Lung (tissue), 12 donors: ENCODE data around the gene SF3B2. TPM values are rescaled to one million over a fixed set of nuclear protein-coding genes. Genes with fewer than 3 reads are reported as not detected.
"Not testable (repeated sequence)": the region's sequence is repeated elsewhere in the genome, so short reads cannot be mapped to it uniquely, and the experiment has no call there.

Experiments
- ATAC-seq: fragments of 200-7000 bp; cut with Tn5 transposase; one replicate; pipeline ENCODE4 v1.9.1; 2020; ENCODE audit warnings: moderate number of reproducible peaks; ENCODE audit not compliant: insufficient read depth, low FRiP score
- DNase-seq, 3 donors: peaks; one replicate each; pipeline ENCODE4 v3.0.0-alpha.2; 2013 to 2017
- H3K27ac ChIP-seq, 2 donors: one replicate each; pipeline ENCODE4 v1.5.1; 2013; ENCODE audit warnings: mild to moderate bottlenecking in 2 of 2, moderate library complexity in 2 of 2, control low read depth in 1 of 2, inconsistent platforms in 1 of 2, low read depth in 1 of 2, low read length in 1 of 2
- H3K27me3 ChIP-seq, 3 donors: one replicate each; pipeline ENCODE4 v1.5.1; 2013; ENCODE audit warnings: low read length in 2 of 3; ENCODE audit not compliant: control insufficient read depth in 3 of 3, insufficient read depth in 3 of 3
- H3K36me3 ChIP-seq, 4 donors: one replicate each; pipeline ENCODE4 v1.5.1; 2013; ENCODE audit warnings: low read length in 4 of 4, mild to moderate bottlenecking in 1 of 4, moderate library complexity in 1 of 4; ENCODE audit not compliant: control insufficient read depth in 4 of 4, insufficient read depth in 4 of 4
- H3K4me1 ChIP-seq, 5 donors: one replicate each; pipeline ENCODE4 v1.5.1; 2013; ENCODE audit warnings: low read length in 5 of 5, mild to moderate bottlenecking in 2 of 5, moderate library complexity in 1 of 5; ENCODE audit not compliant: control insufficient read depth in 5 of 5, insufficient read depth in 5 of 5
- H3K4me3 ChIP-seq: one replicate; pipeline ENCODE4 v1.5.1; 2013; ENCODE audit warnings: mild to moderate bottlenecking, control low read depth, moderate library complexity
- H3K9ac ChIP-seq, 2 donors: one replicate each; pipeline ENCODE4 v1.5.1; 2013; ENCODE audit warnings: low read length in 2 of 2, control low read depth in 1 of 2; ENCODE audit not compliant: insufficient read depth in 1 of 2
- H3K9me3 ChIP-seq, 4 donors: one replicate each; pipeline ENCODE4 v1.5.1; 2013; ENCODE audit warnings: low read length in 3 of 4, mild to moderate bottlenecking in 1 of 4, moderate library complexity in 1 of 4; ENCODE audit not compliant: control insufficient read depth in 4 of 4, insufficient read depth in 3 of 4
- CTCF ChIP-seq: IDR thresholded peaks from 2 replicates; pipeline ENCODE4 v1.5.1; 2012; ENCODE audit warnings: mild to moderate bottlenecking; ENCODE audit errors: control extremely low read depth, extremely low read depth
- WGBS, 2 donors: extraction: QIAGEN DNeasy Blood & Tissue Kit; methylation state at CpG; one replicate each; pipeline ENCODE4 v1.1.7; 2013; 5-methylcytosine and 5-hydroxymethylcytosine counted together
- polyA plus RNA-seq, 2 donors: library from polyadenylated mRNA; stranded (reverse); fragments of 200-250 nt; gene quantifications; one replicate each; pipeline ENCODE4 v1.2.1, GENCODE V29; 2013
- total RNA-seq, 2 donors: library from RNA; depleted of rRNA in 1 of 2; stranded (reverse); fragments of >200 nt in 1 of 2; gene quantifications; one replicate each; pipeline ENCODE4 v1.2.1, GENCODE V29; 2014 to 2021
- donor health status: control.
- donor health status: control.
- donor health status: Bipolar disorder and iron deficiency.
- donor health status: healthy.
- donor health status: DM: yes; HTN: yes; CAD: no.

SF3B2 gene
- total and polyA plus RNA-seq, 4 donors: 78.0 to 187 (median 134) TPM

- TF ChIP-seq CTCF: peak; percentile 84
- Histone ChIP-seq H3K9me3 (no peaks in the 10 kb centered on the region), H3K36me3 (no peaks in the 10 kb centered on the region), H3K27me3 (peaks cover 0 to 5% (median 0%) of the 10 kb centered on the region in 3 donors), H3K9ac (peak overlapping the region in 1 of 2 donors; percentile 23), H3K4me3 (no peak overlapping the region), H3K4me1 (peaks cover 0 to 5% (median 0%) of the 10 kb centered on the region in 5 donors), H3K27ac (no peak overlapping the region)
- ATAC-seq: peak; percentile 87
- 20% methylated on average over 46 of the region's 46 CpGs for WGBS, 2 donors
- DNase-seq: peak; percentile 46 to 63 (median 58)
These were observed 29.6 kb upstream of the SF3B2 start for GRCh38 chr11:66022401-66023185.

- DNase-seq, H3K4me1 ChIP-seq, H3K36me3 ChIP-seq, H3K9me3 ChIP-seq, ATAC-seq, H3K27ac ChIP-seq, H3K9ac ChIP-seq, H3K27me3 ChIP-seq, H3K4me3 ChIP-seq: not testable (repeated sequence)
- 68 to 96% methylated on average over 5 of the region's 5 CpGs for WGBS, 2 donors
These were observed 29.1 kb upstream of the SF3B2 start for GRCh38 chr11:66023186-66023440.

DNA sequence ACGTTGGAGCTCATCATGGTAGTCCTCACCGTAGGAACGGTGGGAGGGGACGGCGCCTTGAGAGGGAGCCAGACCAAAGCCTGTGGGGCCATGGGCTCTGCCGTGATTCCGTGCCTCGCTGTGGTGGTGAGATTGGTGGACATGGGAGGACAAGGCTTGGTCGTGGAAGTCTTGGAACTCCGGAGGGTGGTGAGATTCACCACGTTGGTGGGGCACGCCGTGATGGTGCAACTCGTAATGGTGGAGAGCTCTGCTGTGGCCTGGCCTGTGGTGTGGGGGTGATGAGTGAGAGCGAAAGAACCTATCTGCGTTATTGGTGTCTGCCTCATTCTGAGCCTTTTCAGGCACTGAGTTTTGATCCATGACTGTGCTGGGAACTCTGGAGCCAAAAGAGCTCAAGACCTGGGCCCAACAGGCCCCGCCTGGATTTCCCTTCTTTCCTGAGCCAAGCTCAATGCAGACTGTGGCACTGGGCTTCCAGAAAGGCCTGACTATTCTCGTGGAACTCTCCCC, 26.1 kb upstream of the SF3B2 start, which contains the start of gene CATSPER1:
Gene CATSPER1, minus strand, starts transcription at position 463 of the 513 bp plus-strand sequence. Its CDS starts 100 bp downstream, at position 363.
- no peak for TF ChIP-seq CTCF
- Histone ChIP-seq H3K27me3 (peaks cover 0 to 5% (median 0%) of the 10 kb centered on the region in 3 donors), H3K36me3 (no peaks in the 10 kb centered on the region), H3K27ac (no peak within 1 kb of the TSS), H3K4me1 (peaks cover 0 to 5% (median 0%) of the 10 kb centered on the region in 5 donors), H3K4me3 (no peak within 1 kb of the TSS), H3K9me3 (no peaks in the 10 kb centered on the region), H3K9ac (no peak within 1 kb of the TSS)
- ATAC-seq: no peak
- WGBS, 2 donors: 82 to 95% methylated on average over 18 of the region's 18 CpGs
- no peak for DNase-seq

DNA sequence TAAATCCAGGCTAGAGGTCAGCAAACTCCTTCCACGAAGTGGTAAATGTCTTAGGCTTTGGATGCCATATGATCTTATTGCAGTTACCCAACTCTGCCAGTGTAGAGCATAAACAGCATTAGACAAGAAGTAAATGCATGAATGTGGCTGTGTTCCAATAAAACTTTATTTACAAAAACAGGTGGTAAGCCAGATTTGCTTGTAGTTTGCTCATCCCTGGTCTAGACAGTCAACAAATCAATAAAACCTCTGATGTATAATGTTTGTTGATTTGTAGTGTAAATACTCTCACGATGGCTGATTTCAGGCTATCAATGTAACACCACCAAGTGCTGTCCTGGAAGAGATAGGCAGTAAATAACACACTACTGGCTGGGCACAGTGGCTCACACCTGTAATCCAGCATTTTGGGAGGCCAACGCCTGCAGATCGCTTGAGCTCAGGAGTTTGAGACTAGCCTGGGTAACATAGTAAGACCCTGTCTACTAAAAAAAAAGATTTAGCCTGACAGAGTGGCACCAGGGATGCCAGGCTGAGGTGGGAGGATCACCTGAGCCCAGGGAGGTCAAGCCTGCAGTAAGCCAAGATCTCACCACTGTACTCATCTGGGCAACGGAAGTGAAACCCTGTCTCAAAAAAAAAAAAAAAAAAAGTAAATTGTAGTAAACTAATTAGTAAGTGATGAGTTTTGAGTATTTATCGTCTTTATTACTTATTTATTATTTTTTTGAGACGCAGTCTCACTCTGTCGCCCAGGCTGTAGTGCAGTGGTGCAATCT, 19.0 kb upstream of the SF3B2 start:
- H3K4me1 ChIP-seq: no peaks in the 10 kb centered on the region
- DNase-seq: no peak
- no peak for TF ChIP-seq CTCF
- 88 to 94% methylated on average over 8 of the region's 8 CpGs for WGBS, 2 donors
- no peaks in the 10 kb centered on the region for H3K27me3 ChIP-seq
- no peaks in the 10 kb centered on the region for H3K9me3 ChIP-seq
- ATAC-seq: no peak
- H3K9ac ChIP-seq: no peak overlapping the region
- no peak overlapping the region for H3K27ac ChIP-seq
- no peaks in the 10 kb centered on the region for H3K36me3 ChIP-seq
- H3K4me3 ChIP-seq: no peak overlapping the region
